GM21825 (cell line): ENCODE results near the gene NBDY.

Experiments used
- ATAC-seq: cut with Tn5 transposase; IDR thresholded peaks from one replicate; pipeline ENCODE4 v1.9.1; 2021; ENCODE audit warnings: mild to moderate bottlenecking, moderate library complexity; ENCODE audit not compliant: unreplicated experiment

The NBDY gene

GRCh38 chrX:56784666-56785065 lies 55.6 kb downstream of the NBDY start:
- ATAC-seq = no peak

- ATAC-seq = no peak
Observed at GRCh38 chrX:56785442-56785841, 56.4 kb downstream of the NBDY start.

- ATAC-seq = no peak
Observed at GRCh38 chrX:56786889-56787733, 58.1 kb downstream of the NBDY start.

GRCh38 chrX:56787734-56788152 lies 58.7 kb downstream of the NBDY start:
- no peak for ATAC-seq

- ATAC-seq = no peak
Observed at GRCh38 chrX:56788229-56788628, 59.2 kb downstream of the NBDY start.

- ATAC-seq = no peak
Observed at GRCh38 chrX:56788717-56789122, 59.7 kb downstream of the NBDY start.

GRCh38 chrX:56789518-56790070 lies 60.6 kb downstream of the NBDY start:
- no peak for ATAC-seq

GRCh38 chrX:56790778-56791177 lies 61.7 kb downstream of the NBDY start:
- ATAC-seq = no peak

- ATAC-seq = no peak
Observed at GRCh38 chrX:56791456-56791855, 62.4 kb downstream of the NBDY start.

- ATAC-seq = no peak
Observed at GRCh38 chrX:56792270-56793111, 63.4 kb downstream of the NBDY start.

- ATAC-seq = no peak
Observed at GRCh38 chrX:56793112-56793430, 64.0 kb downstream of the NBDY start.

GRCh38 chrX:56793521-56794320 lies 64.7 kb downstream of the NBDY start:
- no peak for ATAC-seq

- no peak for ATAC-seq
Observed at GRCh38 chrX:56794404-56795230, 65.6 kb downstream of the NBDY start.

- ATAC-seq = no peak
Observed at GRCh38 chrX:56795309-56795868, 66.3 kb downstream of the NBDY start.

GRCh38 chrX:56796641-56797395 lies 67.8 kb downstream of the NBDY start:
- no peak for ATAC-seq

- no peak for ATAC-seq
Observed at GRCh38 chrX:56797574-56798338, 68.7 kb downstream of the NBDY start.

- ATAC-seq = no peak
Observed at GRCh38 chrX:56798339-56798711, 69.3 kb downstream of the NBDY start.
